NCI-H510A treated with DMSO at 0.1 percent for 48 hours (cell line): ENCODE measurements around the gene FCN1.

ENCODE experiments used
- DNase-seq: peaks from one replicate; lab custom pipeline; 2025; lab: John Stamatoyannopoulos, UW

FCN1 gene

DNA sequence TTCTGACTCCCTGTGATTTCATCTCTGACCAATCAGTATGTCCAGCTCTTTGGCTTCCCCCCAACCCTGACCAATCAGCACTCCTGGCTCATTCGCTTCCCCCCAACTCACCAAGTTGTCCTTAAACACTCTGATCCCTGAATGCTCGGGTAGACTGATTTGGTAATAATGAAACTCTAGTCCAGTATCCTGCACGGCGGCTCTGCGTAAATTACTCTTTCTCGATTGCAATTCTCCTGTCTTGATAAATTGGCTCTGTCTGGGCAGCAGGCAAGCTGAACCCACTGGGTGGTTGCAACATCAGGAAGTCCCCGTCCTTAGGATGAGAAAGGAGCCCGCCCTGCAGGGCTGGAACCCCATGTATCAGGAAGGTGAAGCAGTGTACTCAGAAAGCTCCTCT, 26.7 kb downstream of the FCN1 start:
- DNase-seq: no peak

GRCh38 chr9:134890155-134890495, 27.6 kb downstream of the FCN1 start:
- DNase-seq: no peak

GRCh38 chr9:134889386-134890154, 28.1 kb downstream of the FCN1 start:
- DNase-seq: no peak

- no peak for DNase-seq
Observed at GRCh38 chr9:134888603-134889190, 29.0 kb downstream of the FCN1 start.

DNA sequence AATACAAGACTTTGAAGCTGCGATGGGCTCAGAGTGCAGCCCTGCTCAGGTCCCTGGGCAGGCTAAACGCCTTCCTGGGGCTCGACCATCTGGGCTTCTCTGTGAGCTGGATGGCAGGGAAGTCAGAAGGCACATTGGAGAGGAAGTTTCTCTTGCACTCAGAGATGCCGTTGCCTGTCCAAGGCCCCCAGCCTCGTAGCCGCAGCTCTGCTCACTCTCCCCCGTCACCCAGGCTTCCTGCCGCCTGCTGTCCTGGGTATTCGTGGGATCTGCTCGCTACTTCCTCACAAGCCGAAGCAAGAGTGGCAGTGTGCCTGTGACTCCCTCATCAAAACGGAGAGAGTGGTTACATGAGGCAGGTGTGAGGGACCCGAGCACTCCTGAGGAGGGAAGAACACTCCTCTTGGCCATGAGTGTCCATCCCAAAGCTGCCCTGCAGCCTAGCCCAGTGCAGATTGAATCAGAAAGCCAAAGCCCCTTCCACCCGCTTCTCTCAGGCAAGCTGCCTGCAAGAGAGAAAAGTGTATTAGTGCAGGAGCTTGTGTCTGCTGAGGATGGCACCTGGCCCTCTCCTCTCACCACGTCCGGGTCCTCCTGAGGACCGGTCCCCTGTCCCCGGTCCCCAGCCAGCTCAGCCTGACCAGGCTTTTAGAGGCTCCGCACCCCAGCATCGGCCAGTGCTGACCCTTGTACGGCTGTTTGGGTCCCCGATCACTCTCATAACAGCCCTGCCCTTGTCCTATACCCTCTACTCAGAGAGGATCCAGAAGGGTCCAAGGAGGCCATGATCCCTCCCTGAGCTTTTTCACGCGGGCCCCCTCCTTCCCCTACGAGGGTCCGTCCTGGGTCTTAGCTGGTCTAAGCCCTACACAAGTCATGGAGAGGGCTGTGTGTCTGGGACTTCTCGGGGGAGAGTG, 29.8 kb downstream of the FCN1 start:
- no peak for DNase-seq

- DNase-seq: no peak
Observed at GRCh38 chr9:134887219-134887618, 30.5 kb downstream of the FCN1 start.

- DNase-seq: no peak
Observed at GRCh38 chr9:134886413-134886913, 31.2 kb downstream of the FCN1 start.

- DNase-seq: no peak
Observed at GRCh38 chr9:134885679-134886412, 31.9 kb downstream of the FCN1 start.

DNA sequence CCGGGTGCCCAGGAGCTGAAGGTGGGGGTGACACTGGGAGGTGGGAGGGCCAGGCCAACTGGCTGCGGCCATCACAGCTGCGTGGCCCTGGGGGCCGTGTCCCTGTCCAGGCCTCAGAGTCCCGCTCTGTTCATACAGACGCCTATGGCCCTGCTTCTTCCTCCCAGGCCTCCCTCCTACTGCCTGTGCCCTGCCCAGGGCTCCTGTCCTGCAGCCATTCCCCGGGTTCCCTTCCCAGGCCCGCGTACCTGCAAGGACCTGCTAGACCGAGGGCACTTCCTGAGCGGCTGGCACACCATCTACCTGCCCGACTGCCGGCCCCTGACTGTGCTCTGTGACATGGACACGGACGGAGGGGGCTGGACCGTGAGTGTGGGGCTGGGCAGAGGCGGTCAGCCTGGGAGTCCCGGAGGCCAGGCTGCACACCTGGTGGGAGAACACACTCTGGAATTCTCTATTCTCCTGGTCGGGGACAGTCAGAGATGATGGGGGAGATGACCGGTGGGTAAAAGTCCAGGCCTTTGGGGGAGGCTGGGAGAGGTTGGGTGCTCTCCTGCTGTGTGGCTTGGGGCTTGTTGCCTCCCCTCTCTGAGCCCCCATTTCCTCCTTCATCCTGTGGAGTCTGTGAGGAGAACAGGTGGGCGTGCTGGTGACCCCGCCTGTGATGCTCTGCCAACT, 32.6 kb downstream of the FCN1 start:
- no peak for DNase-seq

DNA sequence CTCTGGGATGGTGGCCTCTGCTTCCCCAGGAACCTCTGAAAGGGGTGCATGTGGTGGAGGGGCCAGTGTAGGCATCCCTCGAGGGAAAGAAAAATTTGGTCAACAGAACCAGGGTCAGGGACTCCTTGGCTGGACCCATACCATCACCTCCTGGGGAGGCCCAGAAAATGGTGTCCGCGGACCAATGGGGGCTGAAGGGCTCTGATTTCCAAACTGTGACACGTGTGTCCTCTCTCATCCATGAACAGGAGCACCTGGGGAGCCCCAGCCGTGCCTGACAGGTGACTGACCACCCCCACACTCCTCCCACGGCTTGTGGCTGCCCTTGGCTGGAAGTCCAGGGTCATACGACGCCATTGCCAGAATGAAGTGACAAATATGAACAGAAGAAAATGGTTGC, 33.2 kb downstream of the FCN1 start:
- no peak for DNase-seq

DNA sequence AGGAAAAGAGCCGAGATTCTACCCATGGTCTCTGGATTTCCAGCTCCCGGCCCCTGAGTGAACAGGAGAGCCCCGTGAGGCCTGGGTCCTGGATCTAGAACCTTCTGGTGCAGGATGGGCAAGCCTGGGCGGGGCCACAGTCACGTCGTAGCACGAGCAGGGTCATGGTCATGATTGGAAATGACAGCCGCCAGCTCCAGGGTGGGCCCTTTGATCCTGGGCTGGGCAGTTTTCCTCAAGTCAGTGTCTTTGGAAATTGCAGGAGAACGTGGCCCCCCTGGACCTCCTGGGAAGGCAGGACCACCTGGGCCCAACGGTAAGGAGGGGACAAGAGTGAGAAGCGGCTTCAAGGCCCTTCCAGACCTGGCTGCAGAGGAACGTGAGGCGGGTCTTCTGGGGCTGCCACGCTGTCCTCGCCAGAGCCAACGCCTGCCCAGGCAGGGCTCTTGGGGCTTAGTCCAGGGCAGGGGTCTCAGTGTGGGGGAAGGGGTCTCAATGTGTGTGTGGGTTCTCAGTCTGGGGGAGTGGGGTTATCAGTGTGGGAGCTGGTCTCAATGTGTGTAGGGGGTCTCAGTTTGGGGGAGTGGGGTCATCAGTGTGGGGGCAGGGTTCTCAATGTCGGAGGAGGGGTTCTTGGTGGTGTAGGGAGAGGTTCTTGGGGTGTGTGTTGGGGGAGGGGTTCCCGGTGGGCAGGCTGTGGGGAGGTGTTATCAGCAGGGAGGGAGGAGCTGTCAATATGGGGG, 34.5 kb downstream of the FCN1 start:
- no peak for DNase-seq

GRCh38 chr9:134882204-134882785, 35.4 kb downstream of the FCN1 start:
- DNase-seq: no peak

GRCh38 chr9:134881313-134881670, 36.4 kb downstream of the FCN1 start:
- no peak for DNase-seq

DNA sequence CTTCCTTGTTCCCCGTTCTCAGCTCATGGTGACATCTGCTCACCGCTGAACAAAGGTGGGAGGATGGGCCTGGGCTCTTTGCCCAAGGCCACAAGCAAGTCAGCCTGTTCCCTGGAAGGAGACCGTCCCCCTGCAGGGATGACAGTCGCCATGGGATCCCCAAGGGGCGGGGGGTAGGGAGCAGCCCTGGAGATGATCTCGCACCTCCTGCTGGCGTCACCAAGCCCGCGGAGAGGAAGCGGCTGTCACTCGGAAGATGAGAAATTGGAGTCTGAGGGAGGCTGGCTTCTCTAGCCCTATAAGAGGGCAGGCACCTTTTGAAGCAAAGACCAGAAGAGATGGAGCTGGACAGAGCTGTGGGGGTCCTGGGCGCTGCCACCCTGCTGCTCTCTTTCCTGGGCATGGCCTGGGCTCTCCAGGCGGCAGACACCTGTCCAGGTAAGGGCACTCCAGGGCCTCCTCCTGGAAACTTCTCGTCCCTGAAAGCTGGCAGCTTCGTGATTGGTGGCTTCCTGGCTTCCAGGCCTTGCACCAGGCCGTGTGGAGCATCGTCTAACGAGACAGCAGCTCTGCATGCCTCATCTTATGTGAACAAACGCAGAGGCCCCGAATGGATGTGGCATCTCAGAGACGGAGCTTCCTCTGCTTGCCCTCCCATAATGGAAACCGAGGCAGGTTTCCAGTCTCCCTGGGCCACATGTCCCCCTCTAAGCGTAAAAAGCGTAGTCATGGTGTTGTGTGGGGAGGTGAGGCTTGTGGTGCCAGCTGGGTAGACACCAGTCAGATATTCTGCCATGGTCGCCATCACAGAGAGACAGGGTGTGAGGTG, 37.0 kb downstream of the FCN1 start, which contains the start of gene FCN2:
Gene FCN2, plus strand, starts transcription at position 327 of the 829 bp plus-strand sequence. Its CDS starts 12 bp downstream, at position 339.
- no peak for DNase-seq

DNA sequence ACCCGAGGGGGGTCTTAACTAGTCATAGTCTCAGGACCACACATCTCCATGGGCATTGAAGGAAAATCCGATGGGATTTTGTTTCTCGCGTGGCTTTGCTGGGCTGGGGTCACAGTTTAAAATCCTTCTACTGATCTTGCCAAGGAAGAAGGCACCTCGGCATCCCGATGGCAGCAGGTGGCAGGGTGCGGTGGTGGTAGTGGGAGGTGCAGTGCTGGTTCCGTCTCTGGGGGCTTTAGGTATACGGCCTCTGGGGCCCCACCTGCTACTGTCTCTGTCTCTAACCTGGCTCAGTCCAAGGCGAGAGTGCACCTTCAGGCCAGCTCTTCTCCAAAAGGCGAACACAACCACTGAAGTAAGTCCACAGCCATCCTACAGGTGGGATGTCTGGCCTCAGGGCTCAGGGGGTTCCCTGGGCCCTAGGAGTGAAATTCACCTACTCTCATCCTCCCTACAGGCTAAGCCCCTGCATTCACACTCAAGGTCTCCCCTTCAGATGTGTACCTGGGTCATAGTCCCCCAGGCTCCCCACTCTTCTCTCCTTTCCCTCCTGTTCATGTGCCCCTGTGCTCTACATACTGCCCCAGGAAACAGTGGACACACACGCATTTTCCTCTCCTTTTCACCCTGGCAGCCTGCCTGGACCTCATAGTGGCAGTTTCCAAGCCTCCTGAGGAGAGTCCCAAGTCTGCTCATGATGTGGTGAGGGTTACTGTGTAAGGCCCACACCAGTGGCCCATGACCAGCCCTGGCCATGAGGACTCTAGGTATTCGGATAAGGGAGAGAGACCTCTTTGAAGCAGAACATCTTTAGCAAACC, 37.8 kb downstream of the FCN1 start:
- DNase-seq: no peak

DNA sequence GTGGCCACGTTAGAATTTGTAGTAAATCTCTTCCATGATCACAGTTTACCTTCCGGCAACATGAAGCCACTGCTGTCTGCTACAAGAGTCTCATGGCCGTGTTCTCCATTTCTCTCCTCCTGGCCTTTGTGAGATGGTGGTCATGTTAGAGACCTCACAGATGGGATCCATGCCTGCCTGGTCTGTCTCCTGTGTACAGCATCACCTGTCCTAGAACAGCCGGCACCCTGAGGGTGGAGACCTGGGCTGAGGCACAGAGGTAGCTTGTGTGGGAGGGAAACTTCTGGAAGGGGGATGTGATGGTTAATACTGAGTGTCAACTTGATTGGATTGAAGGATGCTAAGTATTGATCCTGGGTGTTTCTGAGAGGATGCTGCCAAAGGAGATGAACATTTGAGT, 40.2 kb downstream of the FCN1 start:
- no peak for DNase-seq

DNA sequence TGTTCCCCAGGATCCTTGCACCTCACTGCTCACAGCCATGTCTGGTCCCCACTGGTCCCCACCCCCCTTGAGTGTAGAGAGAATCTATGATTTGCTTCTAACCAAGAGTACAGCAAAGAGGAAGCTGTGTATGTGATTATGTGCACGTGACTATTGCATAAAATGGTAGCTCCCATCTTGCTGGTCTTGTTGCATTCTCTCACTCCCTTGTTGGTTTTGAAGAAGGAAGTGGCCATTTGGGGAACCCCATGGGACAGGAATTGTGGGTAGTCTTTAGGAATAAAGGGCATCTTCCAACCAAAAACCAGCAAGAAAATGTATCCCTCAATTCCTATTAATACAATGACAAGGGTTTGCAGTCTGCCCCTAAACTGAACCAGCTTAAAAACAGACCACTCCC, 42.3 kb downstream of the FCN1 start:
- DNase-seq: no peak

GRCh38 chr9:134872482-134873231, 45.1 kb downstream of the FCN1 start:
- DNase-seq: no peak
